Measurements from ENCODE around the gene KRT33A. TPM values are rescaled to one million over a fixed set of nuclear protein-coding genes. Genes with fewer than 3 reads are reported as not detected.

Gene KRT33A
- total and polyA plus RNA-seq, 2 of the 8 experiments (the other 6 are each of a cell fraction or from before 2014, with no cell fraction given): not detected

- TF ChIP-seq GABPA (IDR thresholded peaks at IDR 0.05; ENCODE audit: borderline replicate concordance, insufficient read depth, low read length) (no peak), RNF2 (IDR thresholded peaks at IDR 0.05; ENCODE audit: borderline replicate concordance, low read depth, low read length, missing control alignments, poor library complexity, severe bottlenecking) (no peak), RAD21 (IDR thresholded peaks at IDR 0.05 in 1 of 2, conservative IDR thresholded peaks at IDR 0.05 in 1 of 2; ENCODE audit: low read depth in 2 of 2, low read length in 2 of 2) (no peak), PHF8 (conservative IDR thresholded peaks at IDR 0.05; ENCODE audit: low read depth, low read length) (no peak), CHD2 (IDR thresholded peaks at IDR 0.05; ENCODE audit: low read length) (no peak), RFX5 (IDR thresholded peaks at IDR 0.05; ENCODE audit: borderline replicate concordance, low read depth, low read length) (no peak), KDM5A (IDR thresholded peaks at IDR 0.05; ENCODE audit: low read length) (no peak), E2F6 (IDR thresholded peaks at IDR 0.05) (no peak)
These were observed 53.8 kb downstream of the KRT33A start (continued) for GRCh38 chr17:41296846-41297245.

Other genes with a start within 250 kb of the KRT33A start
Only the 30 nearest of the 34 such genes appear.
- not detected in 2 replicates for gene KRTAP4-12, start 226.6 kb downstream of the KRT33A start, total RNA-seq (2021; fragmentation: NEBNext Ultra II Directional; extraction: Animal tissue kit (Norgen Biotek cat#: 25700))
- gene KRTAP4-12, start 226.6 kb downstream of the KRT33A start, polyA plus RNA-seq (2011; rRNA removed): not detected in 2 replicates
- gene KRTAP4-6, start 210.3 kb downstream of the KRT33A start, total RNA-seq (2021; fragmentation: NEBNext Ultra II Directional; extraction: Animal tissue kit (Norgen Biotek cat#: 25700)): not detected in 2 replicates
- not detected in 2 replicates for gene KRTAP4-6, start 210.3 kb downstream of the KRT33A start, polyA plus RNA-seq (2011; rRNA removed)
- gene KRTAP4-5, start 201.0 kb downstream of the KRT33A start, total RNA-seq (2021; fragmentation: NEBNext Ultra II Directional; extraction: Animal tissue kit (Norgen Biotek cat#: 25700)): not detected in 2 replicates
- not detected in 2 replicates for gene KRTAP4-5, start 201.0 kb downstream of the KRT33A start, polyA plus RNA-seq (2011; rRNA removed)
- gene KRTAP4-4, start 190.1 kb downstream of the KRT33A start, total RNA-seq (2021; fragmentation: NEBNext Ultra II Directional; extraction: Animal tissue kit (Norgen Biotek cat#: 25700)): not detected in 2 replicates
- not detected in 2 replicates for gene KRTAP4-4, start 190.1 kb downstream of the KRT33A start, polyA plus RNA-seq (2011; rRNA removed)
- not detected in 2 replicates for gene KRTAP4-3, start 182.6 kb downstream of the KRT33A start, total RNA-seq (2021; fragmentation: NEBNext Ultra II Directional; extraction: Animal tissue kit (Norgen Biotek cat#: 25700))
- not detected in 2 replicates for gene KRTAP4-3, start 182.6 kb downstream of the KRT33A start, polyA plus RNA-seq (2011; rRNA removed)
- not detected in 2 replicates for gene KRTAP4-2, start 172.6 kb downstream of the KRT33A start, total RNA-seq (2021; fragmentation: NEBNext Ultra II Directional; extraction: Animal tissue kit (Norgen Biotek cat#: 25700))
- not detected in 2 replicates for gene KRTAP4-2, start 172.6 kb downstream of the KRT33A start, polyA plus RNA-seq (2011; rRNA removed)
- not detected in 2 replicates for gene KRTAP4-1, start 165.9 kb downstream of the KRT33A start, total RNA-seq (2021; fragmentation: NEBNext Ultra II Directional; extraction: Animal tissue kit (Norgen Biotek cat#: 25700))
- 0.16 TPM in 1 of 2 replicates, not detected in the other for gene KRTAP4-1, start 165.9 kb downstream of the KRT33A start, polyA plus RNA-seq (2011; rRNA removed)
- gene KRTAP9-1, start 160.9 kb downstream of the KRT33A start, total RNA-seq (2021; fragmentation: NEBNext Ultra II Directional; extraction: Animal tissue kit (Norgen Biotek cat#: 25700)): not detected in 2 replicates
- gene KRTAP9-1, start 160.9 kb downstream of the KRT33A start, polyA plus RNA-seq (2011; rRNA removed): not detected in 2 replicates
- gene KRTAP9-2, start 124.2 kb downstream of the KRT33A start, total RNA-seq (2021; fragmentation: NEBNext Ultra II Directional; extraction: Animal tissue kit (Norgen Biotek cat#: 25700)): not detected in 2 replicates
- not detected in 2 replicates for gene KRTAP9-2, start 124.2 kb downstream of the KRT33A start, polyA plus RNA-seq (2011; rRNA removed)
- not detected in 2 replicates for gene KRTAP9-3, start 118.4 kb downstream of the KRT33A start, total RNA-seq (2021; fragmentation: NEBNext Ultra II Directional; extraction: Animal tissue kit (Norgen Biotek cat#: 25700))
- not detected in 2 replicates for gene KRTAP9-3, start 118.4 kb downstream of the KRT33A start, polyA plus RNA-seq (2011; rRNA removed)
- not detected in 2 replicates for gene KRTAP9-8, start 112.8 kb downstream of the KRT33A start, total RNA-seq (2021; fragmentation: NEBNext Ultra II Directional; extraction: Animal tissue kit (Norgen Biotek cat#: 25700))
- not detected in 2 replicates for gene KRTAP9-8, start 112.8 kb downstream of the KRT33A start, polyA plus RNA-seq (2011; rRNA removed)
- not detected in 2 replicates for gene KRTAP9-4, start 101.1 kb downstream of the KRT33A start, total RNA-seq (2021; fragmentation: NEBNext Ultra II Directional; extraction: Animal tissue kit (Norgen Biotek cat#: 25700))
- gene KRTAP9-4, start 101.1 kb downstream of the KRT33A start, polyA plus RNA-seq (2011; rRNA removed): 0.13 TPM in 1 of 2 replicates, not detected in the other
- not detected in 2 replicates for gene KRTAP9-9, start 95.4 kb downstream of the KRT33A start, total RNA-seq (2021; fragmentation: NEBNext Ultra II Directional; extraction: Animal tissue kit (Norgen Biotek cat#: 25700))
- not detected in 2 replicates for gene KRTAP9-9, start 95.4 kb downstream of the KRT33A start, polyA plus RNA-seq (2011; rRNA removed)
- not detected in 2 replicates for gene KRTAP9-6, start 85.5 kb downstream of the KRT33A start, total RNA-seq (2021; fragmentation: NEBNext Ultra II Directional; extraction: Animal tissue kit (Norgen Biotek cat#: 25700))
- gene KRTAP9-6, start 85.5 kb downstream of the KRT33A start, polyA plus RNA-seq (2011; rRNA removed): not detected in 2 replicates
- gene KRTAP9-7, start 75.1 kb downstream of the KRT33A start, total RNA-seq (2021; fragmentation: NEBNext Ultra II Directional; extraction: Animal tissue kit (Norgen Biotek cat#: 25700)): not detected in 2 replicates
- not detected in 2 replicates for gene KRTAP9-7, start 75.1 kb downstream of the KRT33A start, polyA plus RNA-seq (2011; rRNA removed)
- not detected in 2 replicates for gene KRTAP29-1, start 48.0 kb downstream of the KRT33A start, total RNA-seq (2021; fragmentation: NEBNext Ultra II Directional; extraction: Animal tissue kit (Norgen Biotek cat#: 25700))
- gene KRTAP29-1, start 48.0 kb downstream of the KRT33A start, polyA plus RNA-seq (2011; rRNA removed): not detected in 2 replicates
- not detected in 2 replicates for gene KRTAP16-1, start 41.5 kb downstream of the KRT33A start, total RNA-seq (2021; fragmentation: NEBNext Ultra II Directional; extraction: Animal tissue kit (Norgen Biotek cat#: 25700))
- not detected in 2 replicates for gene KRTAP16-1, start 41.5 kb downstream of the KRT33A start, polyA plus RNA-seq (2011; rRNA removed)
- gene KRTAP17-1, start 35.1 kb downstream of the KRT33A start, total RNA-seq (2021; fragmentation: NEBNext Ultra II Directional; extraction: Animal tissue kit (Norgen Biotek cat#: 25700)): not detected in 2 replicates
- gene KRTAP17-1, start 35.1 kb downstream of the KRT33A start, polyA plus RNA-seq (2011; rRNA removed): not detected in 2 replicates
- not detected in 2 replicates for gene KRT33B, start 19.0 kb upstream of the KRT33A start, total RNA-seq (2021; fragmentation: NEBNext Ultra II Directional; extraction: Animal tissue kit (Norgen Biotek cat#: 25700))
- not detected in 2 replicates for gene KRT33B, start 19.0 kb upstream of the KRT33A start, polyA plus RNA-seq (2011; rRNA removed)
- gene KRT34, start 31.5 kb upstream of the KRT33A start, total RNA-seq (2021; fragmentation: NEBNext Ultra II Directional; extraction: Animal tissue kit (Norgen Biotek cat#: 25700)): not detected in 2 replicates
- gene KRT34, start 31.5 kb upstream of the KRT33A start, polyA plus RNA-seq (2011; rRNA removed): not detected in 2 replicates
- not detected in 2 replicates for gene KRT31, start 46.8 kb upstream of the KRT33A start, total RNA-seq (2021; fragmentation: NEBNext Ultra II Directional; extraction: Animal tissue kit (Norgen Biotek cat#: 25700))
- not detected in 2 replicates for gene KRT31, start 46.8 kb upstream of the KRT33A start, polyA plus RNA-seq (2011; rRNA removed)
- gene KRT37, start 73.8 kb upstream of the KRT33A start, total RNA-seq (2021; fragmentation: NEBNext Ultra II Directional; extraction: Animal tissue kit (Norgen Biotek cat#: 25700)): not detected in 2 replicates
- gene KRT37, start 73.8 kb upstream of the KRT33A start, polyA plus RNA-seq (2011; rRNA removed): not detected in 2 replicates
- not detected in 2 replicates for gene KRT38, start 90.2 kb upstream of the KRT33A start, total RNA-seq (2021; fragmentation: NEBNext Ultra II Directional; extraction: Animal tissue kit (Norgen Biotek cat#: 25700))
- not detected in 2 replicates for gene KRT38, start 90.2 kb upstream of the KRT33A start, polyA plus RNA-seq (2011; rRNA removed)
- not detected in 2 replicates for gene KRT32, start 116.6 kb upstream of the KRT33A start, total RNA-seq (2021; fragmentation: NEBNext Ultra II Directional; extraction: Animal tissue kit (Norgen Biotek cat#: 25700))
- not detected in 2 replicates for gene KRT32, start 116.6 kb upstream of the KRT33A start, polyA plus RNA-seq (2011; rRNA removed)
- not detected in 2 replicates for gene KRT35, start 130.3 kb upstream of the KRT33A start, total RNA-seq (2021; fragmentation: NEBNext Ultra II Directional; extraction: Animal tissue kit (Norgen Biotek cat#: 25700))
- not detected in 2 replicates for gene KRT35, start 130.3 kb upstream of the KRT33A start, polyA plus RNA-seq (2011; rRNA removed)
- not detected in 2 replicates for gene KRT36, start 139.1 kb upstream of the KRT33A start, total RNA-seq (2021; fragmentation: NEBNext Ultra II Directional; extraction: Animal tissue kit (Norgen Biotek cat#: 25700))
- not detected in 2 replicates for gene KRT36, start 139.1 kb upstream of the KRT33A start, polyA plus RNA-seq (2011; rRNA removed)
- not detected in 2 replicates for gene KRT13, start 154.8 kb upstream of the KRT33A start, total RNA-seq (2021; fragmentation: NEBNext Ultra II Directional; extraction: Animal tissue kit (Norgen Biotek cat#: 25700))
- gene KRT13, start 154.8 kb upstream of the KRT33A start, polyA plus RNA-seq (2011; rRNA removed): 0.09 and 0.17 TPM in 2 replicates
- gene KRT15, start 168.1 kb upstream of the KRT33A start, total RNA-seq (2021; fragmentation: NEBNext Ultra II Directional; extraction: Animal tissue kit (Norgen Biotek cat#: 25700)): 0.13 and 0.21 TPM in 2 replicates
- gene KRT15, start 168.1 kb upstream of the KRT33A start, polyA plus RNA-seq (2011; rRNA removed): 0.09 and 0.11 TPM in 2 replicates
- gene KRT19, start 177.5 kb upstream of the KRT33A start, total RNA-seq (2021; fragmentation: NEBNext Ultra II Directional; extraction: Animal tissue kit (Norgen Biotek cat#: 25700)): 122 and 137 TPM in 2 replicates
- 120 and 192 TPM in 2 replicates for gene KRT19, start 177.5 kb upstream of the KRT33A start, polyA plus RNA-seq (2011; rRNA removed)
- not detected in 2 replicates for gene KRT9, start 221.2 kb upstream of the KRT33A start, total RNA-seq (2021; fragmentation: NEBNext Ultra II Directional; extraction: Animal tissue kit (Norgen Biotek cat#: 25700))
- gene KRT9, start 221.2 kb upstream of the KRT33A start, polyA plus RNA-seq (2011; rRNA removed): not detected in 2 replicates

Measured in H1 (cell line).